GM12878 (cell line): ENCODE measurements around the gene PDSS2. TPM values are rescaled to one million over a fixed set of nuclear protein-coding genes. Genes with fewer than 3 reads are reported as not detected.

Source experiments
- ATAC-seq: fragments of 200-7000 bp; cut with Tn5 transposase; 3 replicates; pipeline ENCODE4 v1.9.1; 2020; ENCODE audit warnings: mild to moderate bottlenecking, moderate library complexity
- BruUV-seq: library from RNA; stranded (reverse); fragments of 400-500 nt; replicated peaks from 2 replicates; lab custom pipeline; 2021; lab: Mats Ljungman, UMichigan
- CTCF ChIA-PET: fragments of 300-600 bp; sonication (Branson Sonifier 250); formaldehyde crosslinking; extraction: SDS; loops from one replicate; lab custom pipeline; 2021; ENCODE audit warnings: inconsistent platforms; lab: Yijun Ruan, JAX
- POLR2A ChIA-PET: fragments of 350-600 bp; formaldehyde crosslinking; extraction: SDS; loops from one replicate; lab custom pipeline; 2021; ENCODE audit warnings: inconsistent platforms; lab: Charles Lee
- RAD21 ChIA-PET: fragments of 300-600 bp; sonication (Branson Sonifier 250); formaldehyde crosslinking; loops from one replicate; lab custom pipeline; 2023; ENCODE audit warnings: antibody characterized with exemption; ENCODE audit not compliant: unreplicated experiment; lab: Charles Lee
- SMC1A ChIA-PET: fragments of 300-600 bp; sonication (Branson Sonifier 250); formaldehyde crosslinking; loops from one replicate; lab custom pipeline; 2023; ENCODE audit not compliant: unreplicated experiment, uncharacterized antibody; lab: Charles Lee
- DNase-seq: peaks from one replicate; pipeline ENCODE4 v3.0.0-alpha.2; 2011; ENCODE audit warnings: low read depth, low spot score
- FAIRE-seq: peaks from 3 replicates; lab custom pipeline; 2011; peaks lifted over from hg19 to GRCh38; lab: Jason Lieb, UNC
- H2AFZ ChIP-seq: 2 replicates; pipeline ENCODE4 v1.6.0; 2011; ENCODE audit warnings: low read depth, low read length, control low read depth; ENCODE audit not compliant: control insufficient read depth
- H3K27ac ChIP-seq: 2 replicates; pipeline ENCODE4 v1.5.1; 2011; ENCODE audit warnings: control low read depth; ENCODE audit not compliant: control insufficient read depth, insufficient read depth
- H3K27me3 ChIP-seq, 2 experiments: replicated peaks in 1 of 2; 2 replicates each; pipeline versions ENCODE4 v1.6.0 to v1.6.1; 2011; ENCODE audit warnings: low read length in 1 of 2; ENCODE audit not compliant: control insufficient read depth in 2 of 2, insufficient read depth in 2 of 2
- H3K36me3 ChIP-seq, 2 experiments: 2 replicates each; pipeline ENCODE4 v1.5.1; 2011; ENCODE audit warnings: low read length in 1 of 2; ENCODE audit not compliant: control insufficient read depth in 2 of 2, insufficient read depth in 2 of 2
- H3K4me1 ChIP-seq: 2 replicates; pipeline ENCODE4 v1.6.1; 2011; ENCODE audit warnings: mild to moderate bottlenecking, low read length, moderate library complexity, mixed read lengths; ENCODE audit not compliant: control insufficient read depth, insufficient read depth
- H3K4me2 ChIP-seq: 2 replicates; pipeline ENCODE4 v1.6.0; 2011; ENCODE audit warnings: control low read depth; ENCODE audit not compliant: control insufficient read depth, insufficient read depth
- H3K4me3 ChIP-seq: fragments of 200-600 bp; sonication (generic); 2 replicates; pipeline ENCODE4 v1.5.1; 2016
- H3K79me2 ChIP-seq: 2 replicates; pipeline ENCODE4 v1.6.0; 2011; ENCODE audit warnings: low read length; ENCODE audit not compliant: control insufficient read depth, insufficient read depth
- H3K9ac ChIP-seq: 2 replicates; pipeline ENCODE4 v1.8.0; 2011; ENCODE audit warnings: low read length, control low read depth, mixed read lengths; ENCODE audit not compliant: control insufficient read depth, insufficient read depth
- H3K9me3 ChIP-seq: replicated peaks from 3 replicates; pipeline ENCODE4 v1.5.1; 2011; ENCODE audit warnings: mild to moderate bottlenecking, low read length; ENCODE audit not compliant: control insufficient read depth, insufficient read depth
- H4K20me1 ChIP-seq: 2 replicates; pipeline ENCODE4 v1.6.0; 2011; ENCODE audit not compliant: control insufficient read depth, insufficient read depth
- BACH1 ChIP-seq: fragments of 450-650 bp; IDR thresholded peaks from 2 replicates; pipeline ENCODE4 v1.6.1; 2017; ENCODE audit warnings: mild to moderate bottlenecking, borderline replicate concordance
- BHLHE40 ChIP-seq, 2 experiments: fragments of 450-650 bp in 1 of 2; IDR thresholded peaks; 2 replicates each; pipeline ENCODE4 v1.6.1; 2011 to 2017; ENCODE audit warnings: low read depth in 2 of 2, borderline replicate concordance in 1 of 2, improper control_type of control experiment in 1 of 2, low read length in 1 of 2, mild to moderate bottlenecking in 1 of 2
- CHD1 ChIP-seq: IDR thresholded peaks from 2 replicates; pipeline ENCODE4 v1.6.1; 2012; ENCODE audit warnings: low read depth, low read length, improper control_type of control experiment
- EZH2 ChIP-seq: IDR thresholded peaks from 2 replicates; pipeline ENCODE4 v1.6.1; 2012; ENCODE audit warnings: low read depth, mild to moderate bottlenecking, control low read depth, inconsistent platforms, low read length, borderline replicate concordance; ENCODE audit not compliant: control insufficient read depth
- FOS ChIP-seq: IDR thresholded peaks from 3 replicates; pipeline ENCODE4 v1.6.1; 2011; ENCODE audit warnings: borderline replicate concordance; ENCODE audit not compliant: insufficient read length; ENCODE audit errors: extremely low read depth
- JUNB ChIP-seq: IDR thresholded peaks from 2 replicates; pipeline ENCODE4 v1.6.1; 2016; ENCODE audit warnings: antibody characterized with exemption, mild to moderate bottlenecking
- KDM1A ChIP-seq: fragments of 200-600 bp; sonication (generic); IDR thresholded peaks from 2 replicates; pipeline ENCODE4 v1.6.1; 2016; ENCODE audit warnings: borderline replicate concordance
- RBBP5 ChIP-seq: fragments of 200-600 bp; sonication (generic); conservative IDR thresholded peaks from 2 replicates; pipeline ENCODE4 v1.6.1; 2016
- ZSCAN29 ChIP-seq: fragments of 450-650 bp; IDR thresholded peaks from 2 replicates; pipeline ENCODE4 v1.6.1; 2017; ENCODE audit warnings: mild to moderate bottlenecking, moderate library complexity
- WGBS: methylation state at CpG from one replicate; pipeline ENCODE4 v1.1.6; 2016; ENCODE audit warnings: low lambda C conversion rate; ENCODE audit not compliant: insufficient replicate concordance, insufficient coverage; ENCODE audit errors: missing lambda C conversion rate; 5-methylcytosine and 5-hydroxymethylcytosine counted together
- in situ Hi-C: fragments of 300-500 bp; cut with MboI; formaldehyde crosslinking; loops from 9 replicates; pipeline ENCODE4 v1.14.3; 2018; ENCODE audit warnings: mixed read lengths
- intact Hi-C: fragments of 100-400 bp; cut with micrococcal nuclease; formaldehyde crosslinking; loops from one replicate; pipeline ENCODE4 v1.14.2; 2022; ENCODE audit not compliant: unreplicated experiment
- polyA plus RNA-seq, 11 experiments: library from polyadenylated mRNA; depleted of rRNA in 4 of 11; unstranded in 6 of 11; stranded (reverse) in 5 of 11; fragments of >200 nt; fragmentation: Nextera tagmentation in 4 of 11; fragmentation: Illumina TruSeq in 1 of 11; extraction: Ambion mirVana in 4 of 11; extraction: Trizol in 1 of 11; gene quantifications; 1 replicate in 1 of 11; 2 replicates in 10 of 11; pipeline versions ENCODE4 v1.2.1 to v1.2.3, GENCODE V29; 2011 to 2016; ENCODE audit warnings: inconsistent platforms in 2 of 11, missing spikeins in 2 of 11, low read depth in 1 of 11
- total RNA-seq, 4 experiments: library from RNA; depleted of rRNA in 3 of 4; stranded (reverse); fragments of >200 nt in 3 of 4; fragmentation: Illumina TruSeq in 1 of 4; extraction: Trizol in 1 of 4; gene quantifications; 2 replicates each; pipeline versions ENCODE4 v1.2.1 to v1.2.3, GENCODE V29; 2013 to 2021
- TF ChIP-seq, protein P1 (sequence below): IDR thresholded peaks from 2 replicates; pipeline ENCODE4 v1.6.1; 2012; ENCODE audit warnings: mild to moderate bottlenecking, low read depth, low read length
- TF ChIP-seq, protein P2 (sequence below): IDR thresholded peaks from 2 replicates; pipeline ENCODE4 v1.6.1; 2012; ENCODE audit warnings: low read length, inconsistent platforms

Gene PDSS2
- total and polyA plus RNA-seq, 10 of the 15 experiments (the other 5 are each of a cell fraction or from before 2014, with no cell fraction given), result 7.7 to 15.5 (median 9.6) TPM

DNA sequence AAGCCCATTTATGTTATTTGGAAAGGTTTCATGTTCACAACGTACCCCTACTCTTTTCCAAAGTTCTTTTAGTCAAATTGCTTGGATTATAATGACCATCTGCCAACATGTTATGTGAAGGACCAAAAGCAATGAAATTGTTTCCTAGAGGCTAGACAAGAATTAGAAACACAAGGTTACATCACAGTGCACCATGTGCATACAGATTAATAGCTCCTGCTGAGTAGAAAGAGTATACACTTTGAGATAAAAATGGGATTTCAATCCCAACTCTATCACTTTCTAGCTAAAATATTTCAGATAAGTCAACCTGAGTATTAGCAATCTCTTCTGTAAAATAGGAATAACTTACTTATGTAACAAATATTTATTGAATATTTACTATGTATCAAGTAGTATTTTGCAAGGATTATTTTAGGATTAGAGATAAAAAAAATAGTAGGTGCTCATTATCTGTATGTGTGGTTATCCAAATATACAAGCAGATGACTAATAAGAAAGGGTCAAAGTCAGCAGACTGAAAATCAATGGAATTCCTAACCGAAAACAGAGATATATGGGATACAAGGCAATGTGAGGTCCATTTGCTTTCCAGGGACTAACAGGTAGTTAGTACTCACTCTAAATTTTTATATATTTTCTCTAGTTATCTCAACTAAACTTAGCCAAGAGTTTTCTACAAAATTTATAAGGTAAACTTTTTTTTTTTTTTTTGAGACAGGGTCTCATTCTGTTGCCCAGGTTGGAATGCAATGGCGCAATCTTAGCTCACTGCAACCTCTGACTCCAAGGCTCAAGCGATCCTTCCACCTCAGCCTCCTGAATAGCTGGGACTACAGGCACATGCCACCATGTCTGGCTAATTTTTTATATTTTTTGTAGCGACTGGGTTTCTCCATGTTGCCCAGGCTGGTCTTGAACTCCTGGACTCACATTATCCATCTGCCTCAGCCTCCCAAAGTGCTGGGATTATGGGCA is 127.7 kb downstream of the PDSS2 start:
- intact Hi-C loops, result no loop called here
- Histone ChIP-seq H3K4me1 (peaks cover 7% of the 10 kb centered on the region; the same call in 1 of the 2 replicates), H3K36me3 (no peaks in the 10 kb centered on the region), H3K79me2 (no peaks in the 10 kb centered on the region), H2AFZ (no peak overlapping the region), H3K27me3 (no peaks in the 10 kb centered on the region), H3K4me3 (no peak overlapping the region), H3K9me3 (no peaks in the 10 kb centered on the region), H3K27ac (no peak overlapping the region), H3K9ac (no peak overlapping the region), H3K4me2 (no peak overlapping the region), H4K20me1 (no peaks in the 10 kb centered on the region)
- ChIA-PET SMC1A (interaction anchor here (0.8 to 1.5 kb wide), 5 partner anchors 9 to 26 kb away, joined by 3 to 6 read pairs (median 4); no protein-coding TSS in a partner anchor), CTCF (interaction anchor here (0.7 to 7.2 kb wide), 5 partner anchors 8 to 343 kb away, joined by 3 to 68 read pairs (median 3); partner anchors contain the start of gene PDSS2), POLR2A (no interaction called here), RAD21 (interaction anchor here (0.6 to 1.0 kb wide), 3 partner anchors 12 to 290 kb away, joined by 3 to 6 read pairs (median 3); no protein-coding TSS in a partner anchor)
- no TSS peak for BruUV-seq
- no peak for DNase-seq
- WGBS, result 97% methylated on average over 5 of the region's 5 CpGs
- no peak for ATAC-seq
- FAIRE-seq, result no peak
- TF ChIP-seq, protein P1, sequence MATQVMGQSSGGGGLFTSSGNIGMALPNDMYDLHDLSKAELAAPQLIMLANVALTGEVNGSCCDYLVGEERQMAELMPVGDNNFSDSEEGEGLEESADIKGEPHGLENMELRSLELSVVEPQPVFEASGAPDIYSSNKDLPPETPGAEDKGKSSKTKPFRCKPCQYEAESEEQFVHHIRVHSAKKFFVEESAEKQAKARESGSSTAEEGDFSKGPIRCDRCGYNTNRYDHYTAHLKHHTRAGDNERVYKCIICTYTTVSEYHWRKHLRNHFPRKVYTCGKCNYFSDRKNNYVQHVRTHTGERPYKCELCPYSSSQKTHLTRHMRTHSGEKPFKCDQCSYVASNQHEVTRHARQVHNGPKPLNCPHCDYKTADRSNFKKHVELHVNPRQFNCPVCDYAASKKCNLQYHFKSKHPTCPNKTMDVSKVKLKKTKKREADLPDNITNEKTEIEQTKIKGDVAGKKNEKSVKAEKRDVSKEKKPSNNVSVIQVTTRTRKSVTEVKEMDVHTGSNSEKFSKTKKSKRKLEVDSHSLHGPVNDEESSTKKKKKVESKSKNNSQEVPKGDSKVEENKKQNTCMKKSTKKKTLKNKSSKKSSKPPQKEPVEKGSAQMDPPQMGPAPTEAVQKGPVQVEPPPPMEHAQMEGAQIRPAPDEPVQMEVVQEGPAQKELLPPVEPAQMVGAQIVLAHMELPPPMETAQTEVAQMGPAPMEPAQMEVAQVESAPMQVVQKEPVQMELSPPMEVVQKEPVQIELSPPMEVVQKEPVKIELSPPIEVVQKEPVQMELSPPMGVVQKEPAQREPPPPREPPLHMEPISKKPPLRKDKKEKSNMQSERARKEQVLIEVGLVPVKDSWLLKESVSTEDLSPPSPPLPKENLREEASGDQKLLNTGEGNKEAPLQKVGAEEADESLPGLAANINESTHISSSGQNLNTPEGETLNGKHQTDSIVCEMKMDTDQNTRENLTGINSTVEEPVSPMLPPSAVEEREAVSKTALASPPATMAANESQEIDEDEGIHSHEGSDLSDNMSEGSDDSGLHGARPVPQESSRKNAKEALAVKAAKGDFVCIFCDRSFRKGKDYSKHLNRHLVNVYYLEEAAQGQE, result no peak
- TF ChIP-seq, protein P2, sequence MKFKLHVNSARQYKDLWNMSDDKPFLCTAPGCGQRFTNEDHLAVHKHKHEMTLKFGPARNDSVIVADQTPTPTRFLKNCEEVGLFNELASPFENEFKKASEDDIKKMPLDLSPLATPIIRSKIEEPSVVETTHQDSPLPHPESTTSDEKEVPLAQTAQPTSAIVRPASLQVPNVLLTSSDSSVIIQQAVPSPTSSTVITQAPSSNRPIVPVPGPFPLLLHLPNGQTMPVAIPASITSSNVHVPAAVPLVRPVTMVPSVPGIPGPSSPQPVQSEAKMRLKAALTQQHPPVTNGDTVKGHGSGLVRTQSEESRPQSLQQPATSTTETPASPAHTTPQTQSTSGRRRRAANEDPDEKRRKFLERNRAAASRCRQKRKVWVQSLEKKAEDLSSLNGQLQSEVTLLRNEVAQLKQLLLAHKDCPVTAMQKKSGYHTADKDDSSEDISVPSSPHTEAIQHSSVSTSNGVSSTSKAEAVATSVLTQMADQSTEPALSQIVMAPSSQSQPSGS, result no peak
- TF ChIP-seq BACH1 (no peak), ZSCAN29 (no peak), EZH2 (no peak), KDM1A (no peak), RBBP5 (no peak), BHLHE40 (IDR thresholded peaks at IDR 0.05; ENCODE audit: borderline replicate concordance in 1 of 2, low read depth in 2 of 2, low read length in 1 of 2) (no peak), FOS (no peak), JUNB (no peak), CHD1 (no peak)
- in situ Hi-C loops, result no loop called here
